ENCODE results near the gene TBX4.
"Not testable (repeated sequence)": the region's sequence is repeated elsewhere in the genome, so short reads cannot be mapped to it uniquely, and the experiment has no call there.

The TBX4 gene

GRCh38 chr17:61519754-61520440 is 67.7 kb downstream of the TBX4 start:
- no peak for DNase-seq (ENCODE audit: low read depth in 2 of 2, low spot score in 1 of 2)

GRCh38 chr17:61520897-61521296 is 68.7 kb downstream of the TBX4 start:
- DNase-seq (ENCODE audit: low read depth in 2 of 2, low spot score in 1 of 2) = no peak

GRCh38 chr17:61522088-61522487 is 69.9 kb downstream of the TBX4 start:
- DNase-seq (ENCODE audit: low read depth in 2 of 2, low spot score in 1 of 2) = no peak

- no peak for DNase-seq (ENCODE audit: low read depth in 2 of 2, low spot score in 1 of 2)
Observed at GRCh38 chr17:61524319-61524718, 72.1 kb downstream of the TBX4 start.

- not testable (repeated sequence) for DNase-seq (ENCODE audit: low read depth in 2 of 2, low spot score in 1 of 2)
Observed at GRCh38 chr17:61527441-61527840, 75.2 kb downstream of the TBX4 start.

- DNase-seq (ENCODE audit: low read depth in 2 of 2, low spot score in 1 of 2) = no peak
Observed at GRCh38 chr17:61528171-61528570, 75.9 kb downstream of the TBX4 start.

- DNase-seq (ENCODE audit: low read depth in 2 of 2, low spot score in 1 of 2) = no peak
Observed at GRCh38 chr17:61531223-61531622, 79.0 kb downstream of the TBX4 start.

- no peak for DNase-seq (ENCODE audit: low read depth in 2 of 2, low spot score in 1 of 2)
Observed at GRCh38 chr17:61532826-61533225, 80.6 kb downstream of the TBX4 start.

- DNase-seq (ENCODE audit: low read depth in 2 of 2, low spot score in 1 of 2) = no peak
Observed at GRCh38 chr17:61533797-61534196, 81.6 kb downstream of the TBX4 start.

GRCh38 chr17:61534414-61534813 is 82.2 kb downstream of the TBX4 start:
- DNase-seq (ENCODE audit: low read depth in 2 of 2, low spot score in 1 of 2) = no peak
